Neural progenitor cell (in vitro differentiated cells): ENCODE data around the gene ADARB2. TPM values are rescaled to one million over a fixed set of nuclear protein-coding genes. Genes with fewer than 3 reads are reported as not detected.
A peak's percentile ranks its signal among the peaks of the same experiment; 100 is the strongest.

ENCODE experiments used
- DNase-seq: peaks from one replicate; pipeline ENCODE4 v3.0.0-alpha.2; 2016; ENCODE audit warnings: low spot score
- H2AFZ ChIP-seq: fragments of 200-600 bp; sonication (generic); replicated peaks from 2 replicates; pipeline ENCODE4 v1.6.1; 2016; ENCODE audit warnings: antibody characterized with exemption
- H3F3A ChIP-seq: fragments of 200-600 bp; sonication (generic); 2 replicates; pipeline ENCODE4 v1.6.1; 2016; ENCODE audit warnings: antibody characterized with exemption, low read depth
- H3K27ac ChIP-seq: fragments of 200-600 bp; sonication (generic); 2 replicates; pipeline ENCODE4 v1.5.1; 2016; ENCODE audit warnings: mild to moderate bottlenecking
- H3K27me3 ChIP-seq: fragments of 200-600 bp; sonication (generic); 2 replicates; pipeline ENCODE4 v1.6.1; 2016; ENCODE audit warnings: mild to moderate bottlenecking, moderate library complexity
- H3K36me3 ChIP-seq: fragments of 200-600 bp; sonication (generic); 2 replicates; pipeline ENCODE4 v1.5.1; 2016
- H3K4me1 ChIP-seq: fragments of 200-600 bp; sonication (generic); 2 replicates; pipeline ENCODE4 v1.6.1; 2016; ENCODE audit warnings: mixed run types
- H3K4me2 ChIP-seq: fragments of 200-600 bp; sonication (generic); 2 replicates; pipeline ENCODE4 v1.6.1; 2016
- H3K4me3 ChIP-seq: fragments of 200-600 bp; sonication (generic); 2 replicates; pipeline ENCODE4 v1.5.1; 2016
- H3K79me2 ChIP-seq: fragments of 200-600 bp; sonication (generic); 2 replicates; pipeline ENCODE4 v1.6.1; 2016; ENCODE audit warnings: low read depth
- H3K9ac ChIP-seq: fragments of 200-600 bp; sonication (generic); 2 replicates; pipeline ENCODE4 v1.6.1; 2016
- H3K9me3 ChIP-seq: fragments of 200-600 bp; sonication (generic); 2 replicates; pipeline ENCODE4 v1.5.1; 2016; ENCODE audit warnings: low read depth
- H4K20me1 ChIP-seq: fragments of 200-600 bp; sonication (generic); 2 replicates; pipeline ENCODE4 v1.6.1; 2016; ENCODE audit warnings: low read depth
- H3K27ac Mint-ChIP-seq: 3 replicates; pipeline ENCODE4 v1.8.0; 2021; ENCODE audit warnings: mixed read lengths
- H3K27me3 Mint-ChIP-seq: 2 replicates; pipeline ENCODE4 v1.8.0; 2022; ENCODE audit warnings: low read depth, mild to moderate bottlenecking, inconsistent platforms, moderate library complexity, mixed read lengths; ENCODE audit not compliant: insufficient read depth
- H3K36me3 Mint-ChIP-seq: 3 replicates; pipeline ENCODE4 v1.8.0; 2021; ENCODE audit warnings: mixed read lengths
- H3K4me1 Mint-ChIP-seq: 3 replicates; pipeline ENCODE4 v1.8.0; 2021; ENCODE audit warnings: mixed read lengths
- H3K4me3 Mint-ChIP-seq: 3 replicates; pipeline ENCODE4 v1.8.0; 2021; ENCODE audit warnings: mild to moderate bottlenecking, moderate library complexity, mixed read lengths
- H3K9me3 Mint-ChIP-seq: 3 replicates; pipeline ENCODE4 v1.8.0; 2020; ENCODE audit warnings: mixed read lengths
- EZH2 ChIP-seq: fragments of 200-600 bp; sonication (generic); IDR thresholded peaks from 2 replicates; pipeline ENCODE4 v1.6.1; 2017; ENCODE audit warnings: antibody characterized with exemption, mild to moderate bottlenecking, moderate library complexity
- EZH2phosphoT487 ChIP-seq: fragments of 200-600 bp; sonication (generic); IDR thresholded peaks from 2 replicates; pipeline ENCODE4 v1.6.1; 2017; ENCODE audit warnings: antibody characterized with exemption
- total RNA-seq: library from RNA; depleted of rRNA; stranded (reverse); fragments of >200 nt; gene quantifications from 2 replicates; pipeline ENCODE4 v1.2.3, GENCODE V29; 2015; ENCODE audit warnings: low replicate concordance
- TF ChIP-seq, protein P1 (sequence below): fragments of 200-600 bp; sonication (generic); IDR thresholded peaks from 2 replicates; pipeline ENCODE4 v1.5.1; 2017; ENCODE audit warnings: antibody characterized with exemption, mild to moderate bottlenecking

ADARB2 gene
- total RNA-seq, 1 donor from 2014 or later = not detected

DNA sequence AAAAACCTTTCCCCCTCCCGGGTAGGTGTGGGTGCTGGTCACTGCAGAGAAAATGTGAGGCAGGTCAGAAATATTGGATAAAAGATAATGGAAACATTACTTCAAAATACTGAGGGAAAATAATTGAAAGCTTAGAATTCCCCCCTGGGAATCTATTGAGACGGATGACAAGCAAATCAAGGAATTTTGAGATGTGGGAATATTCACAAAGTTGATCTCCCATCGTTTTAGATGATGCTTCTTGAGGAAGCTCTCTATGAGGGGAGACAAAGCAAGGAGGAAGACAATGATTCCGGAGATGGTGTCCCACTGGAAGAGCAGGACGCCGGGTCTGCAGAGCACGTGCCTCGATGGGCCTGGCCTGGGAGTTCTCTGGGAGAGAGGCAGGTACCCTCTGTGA, 470.2 kb downstream of the ADARB2 start:
- Histone ChIP-seq H2AFZ (peak overlapping the region; percentile 76), H3F3A (no peaks in the 10 kb centered on the region), H3K27me3 (no peaks in the 10 kb centered on the region), H3K4me1 (peaks cover 7% of the 10 kb centered on the region), H3K9ac (no peak overlapping the region), H3K9me3 (no peaks in the 10 kb centered on the region), H3K27ac (no peak overlapping the region), H3K79me2 (no peaks in the 10 kb centered on the region), H3K36me3 (no peaks in the 10 kb centered on the region), H3K4me3 (no peak overlapping the region), H4K20me1 (no peaks in the 10 kb centered on the region), H3K4me2 (no peak overlapping the region)
- Mint-ChIP-seq H3K36me3 (no peaks in the 10 kb centered on the region), H3K4me3 (no peak overlapping the region), H3K27ac (no peak overlapping the region), H3K9me3 (peaks cover 3% of the 10 kb centered on the region), H3K4me1 (peaks cover 54% of the 10 kb centered on the region), H3K27me3 (peaks cover 4% of the 10 kb centered on the region)
- TF ChIP-seq, protein P1, sequence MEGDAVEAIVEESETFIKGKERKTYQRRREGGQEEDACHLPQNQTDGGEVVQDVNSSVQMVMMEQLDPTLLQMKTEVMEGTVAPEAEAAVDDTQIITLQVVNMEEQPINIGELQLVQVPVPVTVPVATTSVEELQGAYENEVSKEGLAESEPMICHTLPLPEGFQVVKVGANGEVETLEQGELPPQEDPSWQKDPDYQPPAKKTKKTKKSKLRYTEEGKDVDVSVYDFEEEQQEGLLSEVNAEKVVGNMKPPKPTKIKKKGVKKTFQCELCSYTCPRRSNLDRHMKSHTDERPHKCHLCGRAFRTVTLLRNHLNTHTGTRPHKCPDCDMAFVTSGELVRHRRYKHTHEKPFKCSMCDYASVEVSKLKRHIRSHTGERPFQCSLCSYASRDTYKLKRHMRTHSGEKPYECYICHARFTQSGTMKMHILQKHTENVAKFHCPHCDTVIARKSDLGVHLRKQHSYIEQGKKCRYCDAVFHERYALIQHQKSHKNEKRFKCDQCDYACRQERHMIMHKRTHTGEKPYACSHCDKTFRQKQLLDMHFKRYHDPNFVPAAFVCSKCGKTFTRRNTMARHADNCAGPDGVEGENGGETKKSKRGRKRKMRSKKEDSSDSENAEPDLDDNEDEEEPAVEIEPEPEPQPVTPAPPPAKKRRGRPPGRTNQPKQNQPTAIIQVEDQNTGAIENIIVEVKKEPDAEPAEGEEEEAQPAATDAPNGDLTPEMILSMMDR = no peak
- no peak for TF ChIP-seq EZH2
- no peak for TF ChIP-seq EZH2phosphoT487
- no peak for DNase-seq

DNA sequence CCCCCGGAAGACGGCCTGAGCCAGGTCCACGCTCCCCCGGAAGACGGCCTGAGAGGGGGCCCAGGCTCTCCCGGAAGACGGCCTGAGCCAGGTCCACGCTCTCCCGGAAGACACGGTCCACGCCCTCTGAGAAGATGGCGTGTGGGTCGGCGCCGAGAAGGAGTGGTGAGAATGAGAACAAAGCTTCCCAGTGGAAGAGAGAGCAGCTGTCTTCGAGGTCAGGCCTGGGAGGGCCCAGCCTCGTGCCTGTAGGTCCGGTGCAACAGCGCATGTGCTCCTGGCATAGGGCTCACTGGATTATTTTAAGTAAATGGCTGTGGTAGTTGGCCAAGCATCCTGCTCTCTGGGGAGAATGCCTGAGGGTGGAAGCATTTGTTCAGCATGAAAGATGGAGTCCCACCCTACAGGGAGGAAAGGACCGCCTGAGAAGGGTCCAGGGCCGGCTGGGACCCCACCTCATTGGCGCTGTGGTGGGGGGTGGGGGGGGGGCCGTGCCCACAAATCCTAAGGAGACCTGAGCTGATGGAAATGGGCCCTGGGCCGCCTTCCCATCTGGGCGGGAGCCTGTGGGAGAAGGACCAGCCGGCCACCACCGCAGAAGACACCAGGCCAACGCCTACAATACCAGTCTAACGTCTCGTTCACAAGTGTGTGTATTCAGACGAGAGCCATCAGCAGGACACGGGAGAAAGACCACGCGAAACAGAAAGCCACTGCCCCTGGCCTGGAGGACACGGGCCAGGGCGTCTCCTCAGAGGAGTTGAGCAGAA, 471.1 kb downstream of the ADARB2 start:
- Mint-ChIP-seq H3K4me1 (peaks cover 50% of the 10 kb centered on the region), H3K36me3 (no peaks in the 10 kb centered on the region), H3K27ac (no peak overlapping the region), H3K27me3 (peaks cover 4% of the 10 kb centered on the region), H3K9me3 (peaks cover 3% of the 10 kb centered on the region), H3K4me3 (no peak overlapping the region)
- no peak overlapping the region for H3K4me3 ChIP-seq
- no peak for DNase-seq
- no peak overlapping the region for H3K4me2 ChIP-seq
- no peaks in the 10 kb centered on the region for H3F3A ChIP-seq
- no peaks in the 10 kb centered on the region for H3K79me2 ChIP-seq
- no peaks in the 10 kb centered on the region for H3K36me3 ChIP-seq
- H3K4me1 ChIP-seq = peaks cover 7% of the 10 kb centered on the region
- H3K27me3 ChIP-seq = no peaks in the 10 kb centered on the region
- no peaks in the 10 kb centered on the region for H3K9me3 ChIP-seq
- TF ChIP-seq, protein P1 = no peak
- TF ChIP-seq EZH2phosphoT487 (no peak), EZH2 (no peak)
- H3K27ac ChIP-seq = no peak overlapping the region
- no peak overlapping the region for H2AFZ ChIP-seq
- H4K20me1 ChIP-seq = no peaks in the 10 kb centered on the region
- no peak overlapping the region for H3K9ac ChIP-seq

DNA sequence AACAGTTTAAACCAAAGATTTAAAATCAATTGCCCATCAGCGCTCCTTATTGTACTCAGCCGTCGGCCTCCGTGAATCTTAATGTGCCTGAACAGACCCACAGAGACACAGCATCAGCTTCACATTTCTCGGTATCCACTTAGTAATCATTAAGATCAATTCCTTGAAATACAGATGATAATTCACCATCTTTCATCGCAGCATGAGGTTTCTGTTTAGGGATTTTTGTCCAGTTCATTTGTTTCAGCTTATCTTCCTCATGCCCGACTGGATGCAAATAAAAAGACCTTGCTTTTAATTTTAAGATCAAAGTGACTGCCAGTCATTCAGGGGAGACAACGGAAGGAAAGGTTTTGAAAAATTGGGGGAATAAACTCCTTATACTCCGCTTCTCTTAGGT, 473.3 kb downstream of the ADARB2 start:
- Histone ChIP-seq H3K4me1 (peaks cover 7% of the 10 kb centered on the region), H3F3A (no peaks in the 10 kb centered on the region), H3K27ac (no peak overlapping the region), H2AFZ (peak overlapping the region; percentile 31), H3K4me3 (no peak overlapping the region), H4K20me1 (no peaks in the 10 kb centered on the region), H3K36me3 (no peaks in the 10 kb centered on the region), H3K4me2 (no peak overlapping the region), H3K79me2 (no peaks in the 10 kb centered on the region), H3K9me3 (no peaks in the 10 kb centered on the region), H3K27me3 (no peaks in the 10 kb centered on the region), H3K9ac (no peak overlapping the region)
- Mint-ChIP-seq H3K4me3 (peak overlapping the region; percentile 38), H3K4me1 (peaks cover 39% of the 10 kb centered on the region), H3K9me3 (peaks cover 3% of the 10 kb centered on the region), H3K27ac (peak overlapping the region; percentile 93), H3K36me3 (no peaks in the 10 kb centered on the region), H3K27me3 (peaks cover 4% of the 10 kb centered on the region)
- TF ChIP-seq, protein P1 = no peak
- no peak for TF ChIP-seq EZH2
- no peak for TF ChIP-seq EZH2phosphoT487
- DNase-seq = no peak
